Spleen (tissue), 7 donors: ENCODE data around the gene ALDH6A1.

ENCODE experiments used
- CTCF ChIP-seq, 11 experiments: fragments of 200-600 bp in 7 of 11; fragments of 450-650 bp in 4 of 11; sonication (generic) in 4 of 11; IDR thresholded peaks in 8 of 11; conservative IDR thresholded peaks in 3 of 11; 1 replicate in 7 of 11; 2 replicates in 4 of 11; pipeline versions ENCODE4 v1.4.0 to v1.8.0; 2016 to 2021; ENCODE audit warnings: antibody characterized with exemption in 11 of 11, inconsistent platforms in 4 of 11, mild to moderate bottlenecking in 1 of 11
- POLR2A ChIP-seq, 3 donors: fragments of 450-650 bp; IDR thresholded peaks; one replicate each; pipeline ENCODE4 v1.5.1; 2017; ENCODE audit warnings: antibody characterized with exemption in 3 of 3, mild to moderate bottlenecking in 1 of 3
- POLR2AphosphoS5 ChIP-seq, 3 donors: sonication (generic); formaldehyde crosslinking; IDR thresholded peaks; one replicate each; pipeline ENCODE4 v1.5.1; 2017; ENCODE audit warnings: antibody characterized with exemption in 3 of 3
- donor health status: DM: no; HTN: no; CAD: no; lungs with moderate emphysema.
- donor health status: DM: no; HTN: no; CAD: no.
- donor health status: DM: no; HTN: no; CAD: no.

DNA sequence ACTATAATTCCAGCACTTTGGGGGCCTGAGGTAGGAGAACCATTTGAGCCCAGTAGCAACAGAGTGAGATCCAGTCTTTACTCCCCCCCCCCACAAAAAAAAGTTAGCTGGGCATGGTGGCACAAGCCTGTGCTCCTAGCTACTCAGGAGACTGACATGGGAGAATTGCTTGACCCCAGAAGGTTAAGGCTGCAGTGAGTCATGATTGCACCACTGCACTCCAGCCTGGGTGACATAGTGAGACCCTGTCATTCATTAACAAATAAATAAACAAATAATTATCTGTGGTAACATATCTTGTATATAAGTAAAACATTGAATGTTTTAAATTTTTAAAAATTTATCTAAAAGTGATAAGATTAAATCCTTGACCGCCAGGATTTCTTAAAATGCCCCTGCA is 70.0 kb downstream of the ALDH6A1 start:
- TF ChIP-seq CTCF (IDR thresholded peaks at IDR 0.05 in 8 of 11, conservative IDR thresholded peaks at IDR 0.05 in 3 of 11) (no peak), POLR2A (IDR thresholded peaks at IDR 0.05) (no peak), POLR2AphosphoS5 (IDR thresholded peaks at IDR 0.05) (no peak)
